NCI-H128 (cell line): ENCODE results near the gene CACNA2D3.

Experiments
- DNase-seq: peaks from one replicate; lab custom pipeline; 2025; ENCODE audit not compliant: unreplicated experiment; lab: John Stamatoyannopoulos, UW

The CACNA2D3 gene

GRCh38 chr3:54861248-54862067, 739.1 kb downstream of the CACNA2D3 start:
- DNase-seq: no peak

- no peak for DNase-seq
Measured at GRCh38 chr3:54862526-54862925, 740.2 kb downstream of the CACNA2D3 start.

- no peak for DNase-seq
Measured at GRCh38 chr3:54863366-54863765, 741.0 kb downstream of the CACNA2D3 start.

- DNase-seq: no peak
Measured at GRCh38 chr3:54863786-54864185, 741.4 kb downstream of the CACNA2D3 start.

- DNase-seq: no peak
Measured at GRCh38 chr3:54865316-54865715, 743.0 kb downstream of the CACNA2D3 start.

- no peak for DNase-seq
Measured at GRCh38 chr3:54866251-54866650, 743.9 kb downstream of the CACNA2D3 start.

- DNase-seq: no peak
Measured at GRCh38 chr3:54870423-54870822, 748.1 kb downstream of the CACNA2D3 start.

- DNase-seq: no peak
Measured at GRCh38 chr3:54871867-54872266, 749.5 kb downstream of the CACNA2D3 start.

GRCh38 chr3:54873059-54874010, 751.0 kb downstream of the CACNA2D3 start:
- no peak for DNase-seq

- DNase-seq: no peak
Measured at GRCh38 chr3:54874816-54875556, 752.6 kb downstream of the CACNA2D3 start.

- DNase-seq: no peak
Measured at GRCh38 chr3:54875596-54876268, 753.4 kb downstream of the CACNA2D3 start.

- DNase-seq: no peak
Measured at GRCh38 chr3:54876694-54877093, 754.3 kb downstream of the CACNA2D3 start.

- DNase-seq: no peak
Measured at GRCh38 chr3:54877730-54878129, 755.4 kb downstream of the CACNA2D3 start.

- DNase-seq: no peak
Measured at GRCh38 chr3:54878145-54878544, 755.8 kb downstream of the CACNA2D3 start.

GRCh38 chr3:54882129-54882833, 759.9 kb downstream of the CACNA2D3 start:
- no peak for DNase-seq

- DNase-seq: no peak
Measured at GRCh38 chr3:54888162-54888561, 765.8 kb downstream of the CACNA2D3 start.

- DNase-seq: no peak
Measured at GRCh38 chr3:54888873-54889272, 766.5 kb downstream of the CACNA2D3 start.

GRCh38 chr3:54889731-54890130, 767.4 kb downstream of the CACNA2D3 start:
- no peak for DNase-seq

- DNase-seq: no peak
Measured at GRCh38 chr3:54891540-54891897, 769.2 kb downstream of the CACNA2D3 start.

GRCh38 chr3:54892168-54892567, 769.8 kb downstream of the CACNA2D3 start:
- no peak for DNase-seq
